Activated T-helper 1 cell treated with anti-CD3 and anti-CD28 coated beads, Interleukin-12 subunit alpha, Interleukin-12 subunit beta, Interleukin-2, Interleukin-4 antibody, amounts not matched to agents 30 ng/mL and 10 ng/mL and 1 ng/mL, durations not matched to agents 14 hours and 24 hours and 36 hours (primary cell): ENCODE data around the gene HES7. TPM values are rescaled to one million over a fixed set of nuclear protein-coding genes. Genes with fewer than 3 reads are reported as not detected.
"Not testable (repeated sequence)": the region's sequence is repeated elsewhere in the genome, so short reads cannot be mapped to it uniquely, and the experiment has no call there.

Experiments
- DNase-seq: peaks from one replicate; pipeline ENCODE4 v3.0.0; 2021; ENCODE audit warnings: low spot score
- H3K27ac Mint-ChIP-seq: one replicate; pipeline ENCODE4 v1.8.0; 2021; ENCODE audit warnings: mild to moderate bottlenecking, mixed read lengths
- H3K27me3 Mint-ChIP-seq: one replicate; pipeline ENCODE4 v1.8.0; 2022; ENCODE audit warnings: mild to moderate bottlenecking, moderate library complexity, mixed read lengths; ENCODE audit not compliant: insufficient read depth
- H3K36me3 Mint-ChIP-seq: one replicate; pipeline ENCODE4 v1.8.0; 2021; ENCODE audit warnings: low read depth, mixed read lengths
- H3K4me1 Mint-ChIP-seq: one replicate; pipeline ENCODE4 v1.8.0; 2021; ENCODE audit warnings: low read depth, mixed read lengths
- H3K4me3 Mint-ChIP-seq: one replicate; pipeline ENCODE4 v1.8.0; 2021; ENCODE audit warnings: mild to moderate bottlenecking, moderate library complexity, mixed read lengths
- H3K9me3 Mint-ChIP-seq: one replicate; pipeline ENCODE4 v1.8.0; 2021; ENCODE audit warnings: mixed read lengths
- intact Hi-C: fragments of 100-400 bp; cut with micrococcal nuclease; formaldehyde crosslinking; loops from one replicate; pipeline ENCODE4 v1.15.1; 2024
- total RNA-seq: library from RNA; stranded (reverse); gene quantifications from 2 replicates; pipeline ENCODE4 v1.2.3, GENCODE V29; 2022

The HES7 gene
- total RNA-seq, result 0.88 and 1.8 TPM in 2 replicates

DNA sequence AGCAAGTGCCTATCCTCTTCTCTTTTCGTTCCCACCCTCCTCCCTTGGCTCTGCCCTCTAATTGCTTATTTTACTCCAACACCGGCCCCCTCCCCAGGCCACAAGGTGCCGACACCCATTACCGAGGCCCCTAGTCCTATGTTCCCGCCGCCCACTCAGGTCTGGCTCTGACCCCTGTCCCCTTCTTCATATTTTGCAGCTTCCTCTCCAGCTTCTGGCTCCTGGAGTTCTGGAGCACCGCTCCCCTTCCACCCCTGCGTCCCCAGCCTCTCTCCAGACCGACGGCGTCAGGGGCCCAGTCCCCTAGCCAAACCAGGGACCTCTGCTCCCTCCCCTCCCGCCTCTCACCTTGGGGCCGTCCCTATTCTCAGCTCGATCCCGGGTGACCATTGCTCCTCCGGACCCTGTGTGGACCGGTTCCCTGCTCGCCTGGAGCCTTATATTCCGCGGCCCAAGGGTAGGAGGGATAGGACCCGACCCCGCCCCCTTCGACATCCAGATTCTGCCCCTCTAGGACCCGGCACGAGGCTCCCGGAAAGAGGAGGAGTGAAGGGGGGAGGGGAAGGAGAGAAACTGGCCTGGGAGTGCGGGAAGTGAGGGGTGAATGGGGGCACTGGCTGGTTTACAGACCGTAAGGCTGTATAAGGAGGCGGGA is at the start of gene HES7:
TSS of gene HES7 (minus strand) at position 412 of the 655 bp plus-strand sequence. CDS start at position 390, 22 bp downstream.
- peaks cover 50% of the 10 kb centered on the region for H3K27me3 Mint-ChIP-seq
- intact Hi-C loops, result loop anchor here (2.0 to 10.0 kb wide), 3 partner anchors 177 to 621 kb away; partner anchors contain the start of gene CCDC42
- H3K9me3 Mint-ChIP-seq, result no peaks in the 10 kb centered on the region
- peak within 1 kb of the TSS; percentile 91 for H3K4me3 Mint-ChIP-seq
- peaks cover 63% of the 10 kb centered on the region for H3K4me1 Mint-ChIP-seq
- H3K36me3 Mint-ChIP-seq, result peaks cover 5% of the 10 kb centered on the region
- peak within 1 kb of the TSS; percentile 97 for H3K27ac Mint-ChIP-seq
- DNase-seq, result no peak

DNA sequence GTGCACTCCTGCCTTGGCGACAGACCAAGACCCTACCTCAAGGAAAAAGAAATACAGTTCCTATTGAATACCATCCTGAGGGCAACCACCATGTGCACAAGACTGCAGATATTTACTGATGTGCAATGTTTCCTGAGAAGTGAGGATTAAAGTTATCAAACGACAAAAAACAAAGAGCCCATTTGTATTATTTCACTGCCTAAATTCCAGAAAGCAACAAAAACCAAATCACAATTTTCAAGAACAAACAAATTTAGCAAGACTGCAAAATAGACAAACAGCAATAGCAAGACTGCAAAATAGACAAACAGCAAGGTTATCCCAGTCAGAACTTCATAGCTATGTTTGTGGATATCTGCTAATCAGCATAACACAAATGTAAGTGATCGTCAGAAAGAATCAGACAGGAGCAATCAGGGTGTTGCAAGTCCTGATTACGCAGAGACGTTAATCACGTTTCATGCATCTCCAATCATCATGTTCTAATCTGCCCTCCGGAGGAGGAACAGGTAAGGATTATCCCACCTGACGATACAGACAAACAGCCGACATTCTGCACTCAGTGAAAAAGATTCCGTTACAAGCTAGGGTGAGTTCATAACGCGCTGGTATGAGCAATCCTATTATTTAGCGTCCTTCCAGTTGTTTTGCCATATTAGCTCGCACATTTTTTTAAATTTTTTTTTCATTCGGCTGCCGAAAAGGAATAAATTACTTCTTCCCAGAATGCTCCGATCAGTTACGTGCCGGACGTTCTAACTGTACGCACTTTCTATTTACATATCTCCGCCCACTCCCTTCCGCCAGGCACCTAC is 49.4 kb upstream of the HES7 start:
- H3K4me1 Mint-ChIP-seq, result peaks cover 45% of the 10 kb centered on the region
- H3K27ac Mint-ChIP-seq, result peak overlapping the region; percentile 99
- no peaks in the 10 kb centered on the region for H3K9me3 Mint-ChIP-seq
- intact Hi-C loops, result loop anchor here (1.0 kb wide), 7 partner anchors 9 to 53 kb away; no protein-coding TSS in a partner anchor
- H3K36me3 Mint-ChIP-seq, result no peaks in the 10 kb centered on the region
- DNase-seq, result peak; percentile 76
- peaks cover 2% of the 10 kb centered on the region for H3K27me3 Mint-ChIP-seq
- H3K4me3 Mint-ChIP-seq, result peak overlapping the region; percentile 87

DNA sequence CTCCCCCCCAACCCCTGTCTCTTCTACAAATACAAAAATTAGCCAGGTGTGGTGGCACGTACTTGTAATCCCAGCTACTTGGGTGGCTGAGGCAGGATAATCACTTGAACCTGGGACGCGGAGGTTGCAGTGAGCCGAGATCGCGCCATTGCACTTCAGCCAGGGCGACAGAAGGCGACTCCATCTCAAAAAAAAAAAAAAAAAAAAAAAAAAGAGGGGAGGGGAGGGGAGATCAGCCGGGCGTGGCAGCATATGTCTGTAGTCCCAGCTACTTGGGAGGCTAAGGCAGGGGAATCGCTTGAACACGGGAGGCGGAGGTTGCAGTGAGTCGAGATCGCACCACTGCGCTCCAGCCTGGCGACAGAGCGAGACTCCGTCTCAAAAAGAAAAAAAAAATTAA is 46.3 kb upstream of the HES7 start:
- H3K27me3 Mint-ChIP-seq, H3K4me3 Mint-ChIP-seq, intact Hi-C loops, H3K27ac Mint-ChIP-seq, H3K9me3 Mint-ChIP-seq, DNase-seq, H3K36me3 Mint-ChIP-seq: not testable (repeated sequence)
- peaks cover 33% of the 10 kb centered on the region for H3K4me1 Mint-ChIP-seq

DNA sequence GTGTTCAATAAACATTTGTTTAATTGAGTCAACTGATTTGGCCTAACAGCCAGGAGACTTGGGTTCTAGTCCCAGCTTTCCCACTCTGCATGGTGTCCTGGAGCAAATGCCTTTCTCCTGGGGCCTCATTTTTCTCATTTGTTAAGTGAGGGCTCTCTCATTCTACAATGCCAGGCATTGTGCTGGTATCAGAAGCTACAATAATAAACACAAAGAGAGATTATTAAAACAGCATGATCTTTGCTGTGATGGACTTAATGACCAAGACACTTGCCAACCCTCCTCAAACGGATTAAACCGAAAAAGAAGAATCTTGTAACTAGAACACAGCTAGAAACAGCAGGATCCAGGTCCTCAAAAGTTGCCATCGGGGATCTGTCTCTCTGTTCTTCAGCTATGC is 43.6 kb upstream of the HES7 start:
- no peak overlapping the region for H3K4me3 Mint-ChIP-seq
- no peak overlapping the region for H3K27ac Mint-ChIP-seq
- H3K4me1 Mint-ChIP-seq, result peaks cover 30% of the 10 kb centered on the region
- peaks cover 1% of the 10 kb centered on the region for H3K36me3 Mint-ChIP-seq
- peaks cover 2% of the 10 kb centered on the region for H3K27me3 Mint-ChIP-seq
- no peaks in the 10 kb centered on the region for H3K9me3 Mint-ChIP-seq
- DNase-seq, result no peak
- intact Hi-C loops, result no loop called here

DNA sequence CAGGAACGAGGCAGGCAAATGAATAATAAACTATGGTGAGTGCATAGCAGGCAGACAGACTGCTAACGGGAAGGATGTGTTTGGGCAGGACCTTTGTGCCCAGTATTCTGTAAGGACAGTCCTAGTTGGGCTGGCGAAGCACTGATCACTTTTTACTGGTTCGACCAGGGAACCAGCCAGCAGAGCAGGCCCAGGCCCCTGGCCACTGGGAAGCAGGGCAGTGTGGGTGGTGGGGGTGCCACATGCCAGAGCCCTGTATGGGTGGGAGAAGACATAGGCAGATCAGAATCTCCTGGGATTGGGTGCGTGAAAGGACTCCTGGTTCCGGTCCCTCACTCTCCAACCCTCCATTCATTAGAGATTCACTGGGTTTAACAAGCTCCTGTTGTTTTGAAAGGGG is 42.8 kb upstream of the HES7 start:
- Mint-ChIP-seq H3K27ac (peak overlapping the region; percentile 67), H3K36me3 (peaks cover 2% of the 10 kb centered on the region)

DNA sequence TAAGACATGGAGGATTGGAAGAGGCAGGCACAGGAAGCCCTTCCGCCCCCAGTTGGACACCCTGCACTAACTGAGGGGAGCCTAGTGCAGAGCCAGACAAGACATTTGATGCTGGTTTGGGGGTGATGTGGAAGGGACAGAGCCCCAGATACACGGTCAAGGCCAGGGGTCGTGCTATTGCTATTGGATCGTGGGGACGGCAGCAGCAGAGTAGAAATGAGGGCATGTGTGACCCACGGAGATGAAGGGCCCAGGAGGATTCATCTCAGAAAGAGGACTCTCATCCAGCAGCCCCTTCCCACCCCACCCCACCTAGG is 40.9 kb upstream of the HES7 start:
- Mint-ChIP-seq H3K27ac (peak overlapping the region; percentile 99), H3K9me3 (no peaks in the 10 kb centered on the region), H3K36me3 (peaks cover 17% of the 10 kb centered on the region), H3K27me3 (peaks cover 2% of the 10 kb centered on the region), H3K4me1 (peaks cover 51% of the 10 kb centered on the region), H3K4me3 (peak overlapping the region; percentile 88)
- intact Hi-C loops, result loop anchor here (1.0 kb wide), 3 partner anchors 8 to 23 kb away; no protein-coding TSS in a partner anchor
- no peak for DNase-seq

More for the DNA sequence above, 42.8 kb upstream of the HES7 start:
- Mint-ChIP-seq H3K4me3 (no peak overlapping the region), H3K4me1 (peaks cover 32% of the 10 kb centered on the region), H3K27me3 (peaks cover 2% of the 10 kb centered on the region), H3K9me3 (no peaks in the 10 kb centered on the region)
- intact Hi-C loops, result no loop called here
- no peak for DNase-seq

DNA sequence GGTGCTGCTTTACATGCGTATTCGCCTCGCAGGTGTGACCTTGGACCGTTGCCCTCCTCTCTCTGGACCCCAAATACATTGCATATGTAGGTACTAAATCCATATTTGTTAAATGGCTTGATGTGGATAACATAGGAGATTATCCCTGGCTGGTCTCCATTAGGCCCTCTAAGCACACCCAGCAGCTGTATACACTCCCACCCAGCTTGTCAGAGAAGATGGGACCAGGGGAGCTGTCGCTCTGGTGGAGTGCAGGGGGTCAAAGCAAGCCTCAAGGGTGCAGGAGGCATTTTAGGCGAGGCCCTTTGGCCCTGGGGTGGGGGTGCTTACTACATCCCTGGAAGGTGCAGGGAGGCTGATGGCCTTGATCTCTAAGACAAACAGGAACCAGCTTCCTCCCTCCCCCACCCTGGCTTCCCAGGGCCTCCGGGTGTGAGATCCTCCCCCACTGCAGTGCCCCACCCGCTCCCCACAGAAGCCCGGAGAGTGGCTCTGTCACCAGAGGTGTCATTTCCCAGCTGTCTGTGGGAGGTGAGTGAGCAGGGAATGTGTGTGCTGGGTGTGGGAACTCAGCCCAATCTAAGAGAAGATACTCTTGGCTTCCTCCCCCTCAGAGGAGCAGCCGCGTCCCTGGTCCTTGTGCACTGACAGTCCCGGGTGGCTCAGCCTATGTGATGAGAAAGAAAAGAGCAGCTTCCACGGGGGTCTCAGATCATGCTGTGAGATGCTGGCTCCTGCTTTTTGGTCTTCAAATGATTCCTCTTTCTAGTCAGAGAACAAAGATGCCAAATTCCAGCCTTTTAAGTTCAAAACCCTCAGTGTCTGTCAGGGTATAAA is 40.3 kb upstream of the HES7 start:
- Mint-ChIP-seq H3K9me3 (no peaks in the 10 kb centered on the region), H3K4me3 (peak overlapping the region; percentile 88), H3K4me1 (peaks cover 57% of the 10 kb centered on the region), H3K27ac (peak overlapping the region; percentile 99), H3K36me3 (peaks cover 20% of the 10 kb centered on the region), H3K27me3 (peaks cover 2% of the 10 kb centered on the region)
- peak; percentile 74 for DNase-seq
- intact Hi-C loops, result loop anchor here (1.0 kb wide), 3 partner anchors 8 to 23 kb away; no protein-coding TSS in a partner anchor

DNA sequence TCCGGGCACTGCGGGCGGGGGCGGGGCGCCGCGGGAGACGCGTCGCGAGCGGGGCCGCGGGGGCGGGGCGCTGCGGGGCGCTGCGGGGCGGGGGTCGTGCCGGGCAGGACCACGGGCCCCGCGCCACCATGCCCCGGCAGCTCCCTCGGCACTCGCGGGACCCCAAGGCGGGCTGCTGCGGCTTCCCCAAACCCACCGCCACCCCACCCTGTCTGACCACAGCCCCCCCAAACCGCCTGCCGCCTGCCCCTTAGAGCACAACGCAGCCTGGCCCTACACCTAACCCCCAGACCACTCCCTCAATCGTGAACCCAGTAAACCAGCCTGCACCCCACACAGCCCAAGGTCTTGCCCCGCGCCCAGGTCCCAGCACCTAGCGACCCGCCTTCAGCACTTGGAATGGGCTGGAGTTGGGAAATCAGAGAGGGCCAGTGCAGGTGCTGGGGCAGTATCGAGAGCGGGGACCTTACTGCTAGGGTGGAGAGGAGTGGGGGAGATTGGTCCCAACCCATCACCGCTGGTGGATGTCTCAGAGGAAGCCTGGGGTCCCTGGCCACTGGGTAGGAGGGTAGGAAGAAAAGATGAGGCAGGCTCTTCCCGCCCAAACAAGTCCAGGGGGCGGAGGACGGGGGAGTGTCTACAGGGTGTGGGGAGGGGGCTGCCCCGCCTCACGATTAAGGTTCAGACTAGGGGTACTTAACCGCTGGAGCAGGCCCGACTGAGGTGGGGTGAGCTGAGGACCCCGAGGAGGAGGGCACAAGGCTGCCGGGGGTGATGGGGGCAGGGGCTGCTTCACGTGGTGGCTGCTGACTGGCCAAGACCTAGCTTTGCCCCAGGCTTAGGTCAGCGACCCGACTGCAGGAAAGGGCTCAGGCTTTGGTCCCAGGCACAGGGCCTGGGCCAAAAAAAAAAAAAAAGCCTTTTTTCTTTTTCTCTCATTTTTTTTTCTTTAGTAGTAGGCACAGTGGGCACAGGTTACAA is 39.4 kb upstream of the HES7 start:
- Mint-ChIP-seq H3K27ac (peak overlapping the region; percentile 99), H3K9me3 (no peaks in the 10 kb centered on the region), H3K36me3 (peaks cover 27% of the 10 kb centered on the region), H3K4me1 (peaks cover 59% of the 10 kb centered on the region), H3K27me3 (no peaks in the 10 kb centered on the region), H3K4me3 (peak overlapping the region; percentile 88)
- intact Hi-C loops, result no loop called here
- no peak for DNase-seq

DNA sequence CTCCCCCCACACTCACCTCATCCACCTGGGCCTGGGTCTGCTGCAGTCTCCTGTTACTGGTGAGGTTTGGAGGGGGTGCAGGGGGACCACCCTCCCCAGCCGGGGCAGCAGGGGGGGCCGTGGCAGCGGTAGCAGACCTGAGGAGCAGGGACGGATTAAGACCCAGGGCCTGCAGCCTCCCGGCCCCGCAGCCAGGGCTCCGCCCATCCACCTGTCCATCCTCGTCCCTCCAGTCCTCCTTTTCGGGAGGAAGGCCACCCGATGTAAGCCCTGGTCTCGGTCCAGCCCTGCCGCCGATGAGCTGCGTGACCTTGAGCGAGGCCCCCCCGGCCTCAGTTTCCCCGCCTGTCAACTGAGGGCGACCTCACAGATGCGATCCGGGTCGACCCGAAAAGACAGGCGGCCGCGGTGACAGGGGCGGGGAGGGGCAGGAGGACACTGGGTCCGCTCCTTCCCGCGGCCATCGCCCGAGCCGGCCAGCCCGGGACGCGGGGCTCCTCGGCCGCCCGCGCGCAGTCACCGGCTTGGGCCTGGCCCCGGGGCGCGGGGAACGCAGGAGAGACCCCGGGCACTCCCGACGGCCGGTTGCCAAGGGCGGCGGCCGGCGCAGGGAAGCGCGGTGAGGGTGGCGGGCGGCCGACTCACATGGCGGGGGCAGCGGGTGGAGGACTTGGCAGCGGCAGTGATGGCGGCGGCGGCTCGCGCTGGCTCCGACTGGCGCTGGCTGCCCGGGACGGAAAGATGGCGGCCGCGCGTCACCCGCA is 38.5 kb upstream of the HES7 start, which contains the start of gene VAMP2:
TSS of gene VAMP2 (minus strand) at position 716 of the 764 bp plus-strand sequence. CDS start at position 647, 69 bp downstream.
- H3K36me3 Mint-ChIP-seq, result peaks cover 27% of the 10 kb centered on the region
- intact Hi-C loops, result no loop called here
- peak within 1 kb of the TSS; percentile 99 for H3K27ac Mint-ChIP-seq
- no peaks in the 10 kb centered on the region for H3K27me3 Mint-ChIP-seq
- no peaks in the 10 kb centered on the region for H3K9me3 Mint-ChIP-seq
- peak within 1 kb of the TSS; percentile 88 for H3K4me3 Mint-ChIP-seq
- H3K4me1 Mint-ChIP-seq, result peaks cover 60% of the 10 kb centered on the region
- peak; percentile 84 for DNase-seq

DNA sequence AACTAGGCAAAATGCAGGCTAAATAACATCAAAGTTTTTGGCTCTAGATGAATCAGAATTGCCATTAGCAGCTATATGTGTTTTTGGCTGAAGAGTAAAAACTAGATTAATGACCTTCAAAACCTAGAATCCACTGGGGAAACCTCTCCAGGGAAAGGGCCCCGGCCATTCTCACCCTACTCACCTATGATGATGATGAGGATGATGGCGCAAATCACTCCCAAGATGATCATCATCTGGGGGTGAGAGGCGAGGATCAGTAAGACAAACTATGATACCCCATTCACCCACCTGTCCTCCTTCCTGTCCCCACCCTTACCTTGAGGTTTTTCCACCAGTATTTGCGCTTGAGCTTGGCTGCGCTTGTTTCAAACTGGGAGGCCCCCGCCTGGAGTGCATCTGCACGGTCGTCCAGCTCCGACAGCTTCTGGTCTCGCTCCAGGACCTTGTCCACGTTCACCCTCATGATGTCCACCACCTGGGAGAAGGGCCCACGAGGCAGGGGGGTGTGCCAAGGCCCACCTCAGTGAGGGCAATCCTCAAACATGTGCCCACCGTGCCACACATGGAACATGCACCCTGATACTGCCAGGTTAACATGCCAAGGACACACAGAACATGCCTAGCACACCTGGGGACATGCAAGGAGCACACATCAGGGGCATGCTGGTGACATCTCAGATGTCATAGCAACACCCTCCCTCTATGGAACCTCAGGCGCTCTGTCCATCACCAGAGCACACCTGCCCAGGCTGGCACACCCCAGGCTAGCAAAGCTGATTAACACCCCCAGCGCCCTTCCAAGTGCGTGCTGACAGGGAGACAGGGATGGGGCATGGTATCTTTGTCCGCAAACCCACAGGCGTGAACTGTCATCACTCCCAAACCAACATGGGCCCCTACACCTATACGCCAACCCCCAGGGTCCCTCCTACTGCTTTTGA is 37.7 kb upstream of the HES7 start:
- intact Hi-C loops, result no loop called here
- Mint-ChIP-seq H3K9me3 (no peaks in the 10 kb centered on the region), H3K36me3 (peaks cover 27% of the 10 kb centered on the region), H3K27me3 (no peaks in the 10 kb centered on the region), H3K4me3 (peak overlapping the region; percentile 87), H3K27ac (peak overlapping the region; percentile 77), H3K4me1 (peaks cover 56% of the 10 kb centered on the region)
- DNase-seq, result no peak
